Measurements from ENCODE around the gene DUSP16.
"Not testable (repeated sequence)": the region's sequence is repeated elsewhere in the genome, so short reads cannot be mapped to it uniquely, and the experiment has no call there.

DUSP16 gene, protein sequence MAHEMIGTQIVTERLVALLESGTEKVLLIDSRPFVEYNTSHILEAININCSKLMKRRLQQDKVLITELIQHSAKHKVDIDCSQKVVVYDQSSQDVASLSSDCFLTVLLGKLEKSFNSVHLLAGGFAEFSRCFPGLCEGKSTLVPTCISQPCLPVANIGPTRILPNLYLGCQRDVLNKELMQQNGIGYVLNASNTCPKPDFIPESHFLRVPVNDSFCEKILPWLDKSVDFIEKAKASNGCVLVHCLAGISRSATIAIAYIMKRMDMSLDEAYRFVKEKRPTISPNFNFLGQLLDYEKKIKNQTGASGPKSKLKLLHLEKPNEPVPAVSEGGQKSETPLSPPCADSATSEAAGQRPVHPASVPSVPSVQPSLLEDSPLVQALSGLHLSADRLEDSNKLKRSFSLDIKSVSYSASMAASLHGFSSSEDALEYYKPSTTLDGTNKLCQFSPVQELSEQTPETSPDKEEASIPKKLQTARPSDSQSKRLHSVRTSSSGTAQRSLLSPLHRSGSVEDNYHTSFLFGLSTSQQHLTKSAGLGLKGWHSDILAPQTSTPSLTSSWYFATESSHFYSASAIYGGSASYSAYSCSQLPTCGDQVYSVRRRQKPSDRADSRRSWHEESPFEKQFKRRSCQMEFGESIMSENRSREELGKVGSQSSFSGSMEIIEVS

DNA sequence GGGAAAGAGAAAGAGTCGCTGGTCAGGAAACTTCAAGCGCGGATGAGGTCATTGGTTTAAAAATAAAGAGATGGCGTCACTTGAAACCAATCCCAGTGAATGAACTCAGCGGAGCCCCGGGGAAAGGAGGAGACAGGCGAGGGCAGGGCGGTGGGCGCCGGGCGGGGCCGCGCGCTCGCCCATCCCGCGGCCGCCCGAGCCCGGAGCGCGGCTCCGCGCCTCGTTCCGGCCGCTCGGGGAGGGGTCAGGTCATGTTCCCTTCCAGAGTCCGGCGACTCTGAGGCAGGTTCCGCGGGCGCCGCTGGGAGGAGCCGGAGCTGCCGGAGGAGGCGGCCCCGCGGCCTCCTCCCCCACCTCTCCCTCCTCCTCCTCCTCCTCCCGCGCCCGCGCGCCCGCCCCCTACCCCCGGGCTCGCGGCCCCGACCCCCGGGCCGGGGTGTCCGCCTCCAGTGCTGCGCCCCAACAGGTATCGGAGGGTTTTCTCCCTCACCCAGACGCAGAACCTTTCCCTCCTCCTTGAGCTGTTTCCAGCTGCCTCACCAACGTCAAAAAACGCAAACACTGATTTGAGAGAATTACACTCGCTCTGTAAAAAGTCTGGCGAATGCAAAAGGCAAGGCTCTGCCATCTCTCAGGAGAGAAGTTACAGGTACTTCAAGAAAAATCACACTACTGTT, at the start of gene DUSP16:
DUSP16 (minus strand) TSS at position 279 of the 677 bp plus-strand sequence. CDS start 41,765 bp downstream, outside the sequence.
- in situ Hi-C loops (cut with HindIII; ENCODE audit: low sequenced_read_pairs), result no loop called here

DNA sequence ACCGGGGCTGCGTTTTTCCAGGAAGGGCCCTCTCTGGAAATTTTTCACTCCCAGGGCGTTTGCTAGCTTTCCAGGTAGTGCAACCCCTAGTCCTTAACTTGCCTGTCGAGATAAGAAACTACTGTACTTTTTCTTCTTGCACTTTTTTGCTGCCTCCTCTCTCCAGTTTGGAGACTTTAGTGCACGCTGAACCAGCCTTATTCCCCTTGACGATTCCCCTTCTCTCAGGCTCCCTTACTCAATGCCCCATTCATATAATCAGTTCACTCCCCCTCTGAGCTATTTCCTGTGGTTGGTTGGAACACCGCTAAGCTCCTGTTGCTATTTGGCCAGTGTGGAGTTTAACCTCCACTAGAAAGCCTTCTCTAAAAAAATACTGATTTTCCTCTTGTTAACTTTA, 49.7 kb upstream of the DUSP16 start:
- in situ Hi-C loops (cut with HindIII; ENCODE audit: low sequenced_read_pairs), result no loop called here

DNA sequence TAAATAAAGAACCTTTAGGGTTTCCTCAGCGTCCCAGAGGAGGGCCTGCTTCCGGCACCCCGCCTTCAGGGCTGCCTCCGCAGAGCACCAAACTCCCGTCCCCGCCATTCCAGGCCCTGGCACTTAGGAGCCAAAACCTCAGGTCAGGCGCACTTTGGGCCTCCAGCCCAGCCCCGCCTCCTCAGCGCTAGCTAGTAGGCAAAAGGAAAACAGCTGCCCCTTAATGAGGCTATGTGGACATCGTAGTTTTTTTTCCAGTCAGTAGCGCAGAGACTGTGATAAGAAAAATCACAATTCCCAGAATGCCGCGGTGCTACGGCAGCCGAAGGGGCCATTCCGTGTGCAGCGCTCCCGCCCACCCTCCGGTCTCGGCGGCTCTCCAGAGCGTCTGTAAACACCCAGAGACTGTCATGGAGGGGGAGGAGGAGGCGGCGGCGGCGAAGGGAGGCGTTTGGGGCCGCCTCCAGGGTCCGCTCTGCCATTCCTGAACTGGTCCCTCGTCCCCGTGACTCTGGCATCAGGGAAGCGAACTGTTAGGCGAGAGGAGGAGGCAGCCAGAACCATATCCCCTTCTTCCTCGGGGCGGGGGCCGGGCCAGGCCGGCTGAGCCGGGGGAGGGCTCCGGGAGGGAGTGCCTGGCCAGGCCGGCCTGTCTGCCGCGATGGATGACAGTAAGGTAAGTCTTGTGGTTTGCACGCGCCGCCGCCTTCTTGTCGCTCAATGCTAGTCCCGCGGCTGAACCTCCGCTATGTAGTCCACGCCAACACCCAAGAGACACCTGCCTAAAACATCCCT, 49.0 kb upstream of the DUSP16 start, which contains the start of gene CREBL2:
CREBL2 (plus strand) TSS at position 365 of the 795 bp plus-strand sequence; CDS start at position 662, 297 bp downstream.
- in situ Hi-C loops (cut with HindIII; ENCODE audit: low sequenced_read_pairs), result no loop called here

DNA sequence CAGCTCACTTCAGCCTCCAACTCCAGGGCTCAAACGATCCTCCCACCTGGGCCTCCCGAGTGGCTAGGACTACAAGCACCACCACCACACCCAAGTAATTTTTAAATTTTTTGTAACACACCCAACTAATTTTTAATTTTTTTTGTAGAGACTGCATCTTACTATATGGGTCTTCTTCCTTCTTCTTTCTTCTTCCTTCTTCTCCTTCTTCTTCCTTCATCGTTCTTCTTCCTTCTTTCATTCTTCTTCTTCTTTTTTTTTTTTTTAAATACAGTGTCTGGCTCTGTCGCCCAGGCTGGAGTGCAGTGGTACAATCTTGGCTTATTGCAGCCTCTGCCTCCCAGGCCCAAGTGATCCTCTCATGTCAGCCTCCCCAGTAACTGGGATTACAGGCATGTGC, 48.0 kb upstream of the DUSP16 start:
- in situ Hi-C loops (cut with HindIII; ENCODE audit: low sequenced_read_pairs), result no loop called here

DNA sequence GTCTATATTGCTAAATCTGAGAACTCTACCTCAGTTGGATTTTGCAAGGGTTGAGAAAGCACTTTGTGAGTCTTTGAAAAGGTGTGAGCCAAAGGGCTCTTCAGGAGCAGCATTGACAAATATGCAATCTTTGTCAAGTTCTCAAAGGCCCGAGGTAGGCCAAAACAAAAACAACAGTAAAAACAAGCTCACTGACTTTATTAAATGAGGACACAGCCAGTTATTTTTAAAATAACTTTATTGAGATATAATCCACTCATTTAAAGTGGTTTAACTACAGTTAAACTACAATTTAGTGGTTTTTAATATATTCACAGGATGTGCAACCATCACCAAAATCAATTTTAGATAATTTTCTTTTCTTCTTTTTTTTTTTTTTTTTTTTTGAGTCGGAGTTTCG, 47.0 kb upstream of the DUSP16 start:
- in situ Hi-C loops (cut with HindIII; ENCODE audit: low sequenced_read_pairs), result no loop called here

DNA sequence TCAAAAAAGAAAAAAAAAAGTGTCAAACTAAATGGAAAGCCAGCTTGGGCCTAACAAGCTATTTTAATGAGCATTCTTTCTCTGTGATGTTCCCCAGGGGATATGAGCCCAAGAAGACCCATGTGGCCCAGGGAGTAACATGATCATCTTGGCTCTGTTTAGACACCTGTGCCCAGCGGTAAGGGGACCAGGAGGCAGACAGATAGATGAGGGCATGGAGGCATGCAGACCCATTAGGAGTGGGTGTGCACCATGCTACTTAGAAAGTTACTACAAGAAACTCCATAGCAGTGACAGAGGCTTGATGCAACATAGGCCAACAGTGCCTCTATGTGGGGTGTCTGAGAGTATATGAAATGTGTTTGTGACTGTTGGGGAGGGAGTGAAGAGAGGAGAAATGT, 45.9 kb upstream of the DUSP16 start:
- in situ Hi-C loops (cut with HindIII; ENCODE audit: low sequenced_read_pairs), result no loop called here

DNA sequence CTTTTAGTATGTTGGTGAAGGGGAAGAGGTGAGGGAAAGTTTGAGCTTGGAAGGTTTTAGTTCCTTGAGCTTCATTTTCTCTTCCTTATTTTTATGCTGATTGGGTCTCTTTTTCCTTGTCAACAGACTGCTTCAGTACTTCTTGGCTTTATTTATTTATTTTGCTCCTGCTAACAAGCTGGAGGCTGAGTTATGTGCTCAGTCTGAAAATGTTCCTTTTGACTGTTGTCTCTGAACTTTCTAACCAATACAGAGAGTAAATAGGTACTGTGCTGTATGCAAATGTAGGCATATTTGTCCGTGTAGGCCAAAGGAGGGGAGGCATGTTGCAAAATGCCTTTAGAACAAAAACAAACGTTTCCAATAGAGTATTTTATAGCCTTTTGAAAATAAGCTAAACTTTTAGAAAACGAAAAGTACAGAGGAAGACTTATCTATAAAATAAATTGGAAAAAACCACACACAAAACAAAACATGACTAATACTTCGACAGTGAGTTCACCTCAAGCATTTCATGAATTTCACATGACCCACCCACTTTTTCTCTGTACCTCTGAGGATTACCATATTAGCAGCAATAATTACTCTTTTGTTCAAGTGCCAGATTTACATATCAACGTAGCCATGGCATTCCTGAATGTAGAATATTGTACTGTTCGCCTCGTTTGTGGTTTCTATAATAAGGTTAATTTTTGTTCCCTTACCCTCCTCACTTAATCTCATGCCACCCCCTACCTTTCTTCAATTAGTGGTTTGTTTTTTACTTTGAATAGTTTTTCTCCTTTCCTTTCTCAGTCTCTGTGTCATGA, 44.3 kb upstream of the DUSP16 start:
- in situ Hi-C loops (cut with HindIII; ENCODE audit: low sequenced_read_pairs), result no loop called here

DNA sequence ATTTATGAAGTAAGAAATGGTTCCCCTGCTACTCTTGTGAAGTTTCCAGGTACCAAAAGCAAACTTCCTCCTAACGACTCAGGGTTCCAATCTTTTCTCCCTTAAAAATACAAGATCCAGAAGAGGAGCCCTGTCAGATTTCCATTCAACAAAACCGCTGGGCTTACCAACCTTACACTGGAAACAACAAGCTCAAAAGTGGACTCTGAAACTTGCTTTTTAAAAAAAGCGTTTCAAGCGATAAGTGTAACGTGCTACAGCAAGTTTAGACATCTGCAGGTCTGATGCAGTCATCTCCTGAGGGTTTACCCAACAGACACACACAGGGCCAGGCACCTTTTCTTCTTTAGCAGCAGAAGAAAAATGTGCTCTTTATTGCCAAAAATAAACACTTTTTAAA, 42.1 kb upstream of the DUSP16 start:
- in situ Hi-C loops (cut with HindIII; ENCODE audit: low sequenced_read_pairs), result no loop called here

DNA sequence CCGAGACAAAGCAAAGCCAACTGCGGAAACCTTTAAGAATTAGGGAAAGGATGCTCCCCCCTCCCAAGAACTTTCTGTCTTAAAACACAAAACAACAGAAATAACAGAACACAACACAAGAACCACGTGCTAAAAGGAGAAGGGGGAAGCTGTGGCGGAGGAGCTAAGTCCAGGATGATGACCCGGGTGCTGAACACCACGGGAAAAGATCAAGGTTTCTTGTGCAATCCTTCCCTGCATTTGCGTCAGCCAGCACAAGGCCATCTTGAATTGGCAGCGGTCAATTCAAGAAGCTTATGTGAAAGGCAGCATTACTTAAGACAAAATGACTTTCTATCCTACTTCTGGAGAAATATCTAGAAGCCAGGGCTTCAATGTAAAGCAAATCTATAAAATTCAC, 38.0 kb upstream of the DUSP16 start:
- in situ Hi-C loops (cut with HindIII; ENCODE audit: low sequenced_read_pairs), result no loop called here

DNA sequence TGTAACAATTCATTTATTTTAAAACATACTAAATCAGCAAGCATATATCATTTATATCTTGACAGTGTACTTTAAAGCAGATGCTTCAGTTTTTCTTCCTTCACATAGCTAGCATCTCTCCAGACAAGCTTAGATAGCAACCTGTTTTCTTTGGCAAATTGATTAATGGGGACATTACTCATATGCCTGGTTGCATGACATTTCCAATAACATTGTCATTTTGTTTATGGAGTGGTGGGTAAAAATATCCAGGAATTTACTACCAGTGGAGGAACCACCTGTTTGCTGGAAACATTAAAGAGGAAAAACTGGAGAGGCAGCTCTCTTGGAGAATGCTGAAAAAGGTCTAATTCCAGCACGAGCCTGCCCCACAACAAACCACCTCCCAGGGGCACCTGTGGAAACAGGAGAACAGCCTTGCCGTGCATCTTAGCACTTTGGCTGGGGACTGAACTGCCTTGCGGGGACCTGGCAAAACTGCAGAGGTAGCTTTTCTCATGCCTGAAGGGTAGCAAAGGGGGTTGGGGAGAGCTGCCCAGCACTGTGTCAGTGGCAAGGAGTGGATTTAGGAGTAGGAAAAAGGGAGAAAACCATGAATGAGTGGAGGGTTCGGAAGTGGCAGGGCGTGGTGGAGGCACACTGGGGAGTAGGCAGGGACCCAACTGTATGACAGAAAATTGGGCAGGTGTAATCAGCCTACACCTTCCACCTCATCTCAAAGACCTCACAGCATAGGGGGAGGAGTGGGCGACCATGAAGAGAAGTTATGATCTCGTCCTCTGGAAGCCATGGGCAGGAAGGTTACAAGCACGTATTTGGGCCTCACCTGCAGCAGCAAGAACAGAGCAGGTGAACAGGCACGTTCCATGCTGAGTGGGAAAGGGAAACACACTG, 37.3 kb upstream of the DUSP16 start:
- in situ Hi-C loops (cut with HindIII; ENCODE audit: low sequenced_read_pairs), result loop anchor here (5.0 kb wide), 1 partner anchor 58 kb away; no protein-coding TSS in a partner anchor

DNA sequence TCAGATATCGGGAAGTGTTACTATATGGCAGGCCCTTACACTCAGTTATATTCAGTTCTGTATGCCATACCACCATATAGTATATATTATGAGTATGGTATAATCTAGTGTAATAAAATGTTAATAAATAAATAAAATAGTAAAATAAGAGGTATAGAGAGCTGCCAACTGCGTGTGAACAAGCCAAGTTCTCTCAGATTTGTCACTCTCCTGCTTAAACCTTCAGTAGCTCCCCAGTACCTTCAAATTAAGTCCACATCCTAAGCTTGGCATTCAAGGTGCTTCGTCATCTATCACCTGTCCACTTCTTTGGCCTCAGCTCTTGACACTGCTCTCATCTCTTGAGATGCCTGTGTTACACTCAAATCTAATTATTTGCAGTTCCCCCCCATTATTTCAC, 36.2 kb upstream of the DUSP16 start:
- in situ Hi-C loops (cut with HindIII; ENCODE audit: low sequenced_read_pairs), result loop anchor here (5.0 kb wide), 1 partner anchor 57 kb away; no protein-coding TSS in a partner anchor

DNA sequence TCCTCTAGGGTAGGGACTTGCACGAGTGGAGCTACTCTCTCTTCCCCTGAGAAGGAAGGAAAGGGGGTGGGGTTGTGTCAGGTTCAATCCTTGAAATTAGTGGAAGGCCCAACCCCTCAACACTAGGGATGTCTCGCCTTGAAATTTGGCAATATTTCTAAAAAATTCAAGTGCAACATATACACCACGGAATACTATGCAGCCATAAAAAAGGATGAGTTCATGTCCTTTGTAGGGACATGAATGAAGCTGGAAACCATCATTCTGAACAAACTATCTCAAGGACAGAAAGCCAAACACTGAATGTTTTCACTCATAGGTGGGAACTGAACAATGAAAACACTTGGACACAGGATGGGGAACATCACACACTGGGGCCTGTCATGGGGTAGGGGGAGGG, 33.9 kb upstream of the DUSP16 start:
- in situ Hi-C loops (cut with HindIII; ENCODE audit: low sequenced_read_pairs), result loop anchor here (5.0 kb wide), 1 partner anchor 54 kb away; no protein-coding TSS in a partner anchor

DNA sequence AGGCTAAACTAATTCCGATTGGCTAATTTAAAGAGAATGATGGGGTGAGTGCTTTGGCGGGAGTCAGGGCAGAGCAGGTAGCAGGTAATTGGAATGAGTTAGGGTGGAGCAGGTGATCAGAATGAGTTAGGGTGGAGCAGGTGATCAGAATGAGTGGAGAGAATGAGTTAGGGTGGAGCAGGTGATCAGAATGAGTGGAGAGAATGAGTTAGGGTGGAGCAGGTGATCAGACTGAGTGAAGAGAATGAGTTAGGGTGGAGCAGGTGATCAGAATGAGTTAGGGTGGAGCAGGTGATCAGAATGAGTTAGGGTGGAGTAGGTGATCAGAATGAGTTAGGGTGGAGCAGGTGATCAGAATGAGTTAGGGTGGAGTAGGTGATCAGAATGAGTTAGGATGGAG, 33.3 kb upstream of the DUSP16 start:
- in situ Hi-C loops (cut with HindIII; ENCODE audit: low sequenced_read_pairs), result loop anchor here (5.0 kb wide), 1 partner anchor 54 kb away; no protein-coding TSS in a partner anchor

DNA sequence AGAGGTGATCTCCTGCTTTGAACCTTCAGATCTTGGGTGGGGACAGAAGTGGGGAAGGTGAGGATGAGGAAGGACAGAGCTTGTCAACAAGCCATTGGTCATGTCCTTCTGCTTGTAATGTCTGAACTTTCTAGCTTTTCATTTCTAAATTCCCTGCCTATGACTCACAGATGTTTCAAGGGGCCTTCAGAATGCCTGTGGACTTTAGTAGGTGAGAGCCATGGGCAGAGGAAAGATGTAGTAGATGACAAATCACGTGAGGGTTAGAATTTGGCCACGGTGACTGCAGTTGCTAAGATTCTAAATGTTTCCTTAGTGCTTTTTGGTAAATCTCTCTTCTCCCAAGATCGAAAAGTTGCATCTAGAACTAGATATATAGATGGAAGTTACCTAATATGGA, 30.3 kb upstream of the DUSP16 start:
- in situ Hi-C loops (cut with HindIII; ENCODE audit: low sequenced_read_pairs), result no loop called here

DNA sequence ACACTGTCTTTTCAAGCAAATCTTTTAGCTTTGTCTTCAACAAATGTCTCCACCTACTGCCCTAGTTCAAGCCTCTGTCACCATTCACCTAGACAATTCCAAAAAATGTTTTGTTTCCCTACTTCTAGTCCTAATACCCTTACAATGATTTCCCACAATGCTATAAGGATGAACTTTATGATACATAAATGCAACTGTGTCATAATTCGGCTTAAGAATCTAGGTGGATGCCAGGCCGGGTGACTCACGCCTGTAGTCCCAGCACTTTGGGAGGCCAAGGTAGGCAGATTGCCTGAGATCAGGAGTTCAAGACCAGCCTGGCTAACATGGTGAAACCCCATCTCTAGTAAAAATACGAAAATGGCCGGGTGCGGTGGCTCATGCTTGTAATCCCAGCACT, 28.3 kb upstream of the DUSP16 start:
- in situ Hi-C loops (cut with HindIII; ENCODE audit: low sequenced_read_pairs), result no loop called here

DNA sequence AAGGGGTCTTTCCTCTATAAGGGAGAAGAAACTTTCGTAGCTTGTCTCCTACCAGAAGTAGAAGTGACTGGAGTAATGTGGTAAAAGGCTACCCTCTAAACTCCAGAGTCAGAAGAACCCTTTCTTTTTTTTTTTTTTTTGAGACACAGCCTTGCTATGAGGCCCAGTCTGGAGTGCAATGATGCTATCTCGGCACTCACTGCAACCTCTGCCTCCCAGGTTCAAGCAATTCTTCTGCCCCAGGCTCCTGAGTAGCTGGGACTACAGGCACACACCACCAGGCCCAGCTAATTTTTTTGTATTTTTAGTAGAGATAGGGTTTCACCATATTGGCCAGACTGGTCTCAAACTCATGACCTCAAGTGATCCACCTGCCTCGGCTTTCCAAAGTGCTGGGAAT, 25.8 kb upstream of the DUSP16 start:
- in situ Hi-C loops (cut with HindIII; ENCODE audit: low sequenced_read_pairs), result not testable (repeated sequence)

DNA sequence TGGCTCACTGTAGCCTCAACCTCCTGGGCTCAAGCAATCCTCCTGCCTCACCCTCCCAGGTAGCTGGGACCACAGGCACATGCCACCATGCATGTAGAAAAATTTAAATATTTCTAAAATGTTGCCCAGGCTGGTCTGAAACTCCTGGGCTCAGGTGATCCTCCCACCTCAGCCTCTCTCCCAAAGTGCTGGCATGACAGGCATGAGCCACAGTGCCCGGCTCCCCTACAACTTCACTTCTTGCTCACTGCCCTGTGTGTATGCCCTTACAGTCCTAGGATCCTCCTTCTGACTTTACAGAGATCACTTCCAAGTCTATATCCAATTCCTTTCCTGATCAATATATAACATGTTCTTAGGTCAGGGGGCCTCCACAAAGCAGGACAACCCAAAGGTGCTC, 25.2 kb upstream of the DUSP16 start:
- in situ Hi-C loops (cut with HindIII; ENCODE audit: low sequenced_read_pairs), result no loop called here

DNA sequence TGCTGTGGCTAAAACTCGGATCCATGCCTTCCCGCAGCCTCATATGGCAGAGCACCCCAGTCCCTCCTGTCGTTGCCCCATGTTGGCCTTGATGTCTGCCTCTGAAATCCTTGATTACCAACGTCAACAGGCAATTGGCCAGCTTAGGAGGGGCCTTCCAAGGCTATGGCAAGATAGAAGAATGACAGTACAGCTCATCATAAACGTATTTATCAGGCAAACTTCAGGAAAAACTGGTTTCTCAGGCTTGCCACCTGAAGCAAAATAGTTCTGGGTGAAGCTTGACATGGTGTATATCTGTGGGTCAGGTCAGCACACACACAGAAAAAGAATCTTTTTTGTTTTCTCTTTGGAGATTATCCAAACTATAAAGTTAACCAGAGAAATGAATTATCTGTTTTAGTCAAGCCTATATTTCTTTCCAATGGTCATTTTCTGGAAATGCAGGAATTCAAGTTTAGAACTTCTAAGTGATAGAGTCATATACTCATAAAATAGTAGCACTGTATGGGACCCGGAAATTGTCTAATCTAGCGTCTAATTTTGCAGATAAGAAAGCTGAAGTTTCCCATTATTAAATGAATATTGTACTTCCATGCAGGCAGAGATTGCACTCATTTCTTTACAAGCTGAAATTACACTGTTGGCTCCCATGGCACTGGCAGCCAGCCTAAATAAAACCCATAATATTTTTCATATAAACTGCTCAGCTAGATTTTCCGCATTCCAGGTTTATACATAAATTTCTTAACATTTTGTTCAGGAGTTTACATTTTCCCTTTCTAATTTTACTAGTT, 24.4 kb upstream of the DUSP16 start:
- in situ Hi-C loops (cut with HindIII; ENCODE audit: low sequenced_read_pairs), result no loop called here

Measured in DLD1 (cell line).